Spleen (tissue), 7 donors: Measurements from ENCODE around the gene FCN3.

Experiments used
- CTCF ChIP-seq, 11 experiments: fragments of 200-600 bp in 7 of 11; fragments of 450-650 bp in 4 of 11; sonication (generic) in 4 of 11; IDR thresholded peaks in 8 of 11; conservative IDR thresholded peaks in 3 of 11; 1 replicate in 7 of 11; 2 replicates in 4 of 11; pipeline versions ENCODE4 v1.4.0 to v1.8.0; 2016 to 2021; ENCODE audit warnings: antibody characterized with exemption in 11 of 11, inconsistent platforms in 4 of 11, mild to moderate bottlenecking in 1 of 11
- POLR2A ChIP-seq, 3 donors: fragments of 450-650 bp; IDR thresholded peaks; one replicate each; pipeline ENCODE4 v1.5.1; 2017; ENCODE audit warnings: antibody characterized with exemption in 3 of 3, mild to moderate bottlenecking in 1 of 3
- POLR2AphosphoS5 ChIP-seq, 3 donors: sonication (generic); formaldehyde crosslinking; IDR thresholded peaks; one replicate each; pipeline ENCODE4 v1.5.1; 2017; ENCODE audit warnings: antibody characterized with exemption in 3 of 3
- donor health status: DM: no; HTN: no; CAD: no; lungs with moderate emphysema.
- donor health status: DM: no; HTN: no; CAD: no.
- donor health status: DM: no; HTN: no; CAD: no.

- no peak for TF ChIP-seq CTCF (IDR thresholded peaks at IDR 0.05 in 8 of 11, conservative IDR thresholded peaks at IDR 0.05 in 3 of 11)
- TF ChIP-seq POLR2A (IDR thresholded peaks at IDR 0.05) = no peak
- peak in 2 of 3 donors; percentile 30 to 75 for TF ChIP-seq POLR2AphosphoS5 (IDR thresholded peaks at IDR 0.05)
Measured at GRCh38 chr1:27398405-27399149, 24.0 kb upstream of the FCN3 start.
